Mesothelial cell of epicardium (in vitro differentiated cells): ENCODE results near the gene ITGAV. TPM values are rescaled to one million over a fixed set of nuclear protein-coding genes. Genes with fewer than 3 reads are reported as not detected.

Experiments used
- DNase-seq, 2 experiments: peaks; one replicate each; pipeline ENCODE4 v3.0.0; 2021; ENCODE audit warnings: low spot score in 2 of 2; ENCODE audit not compliant: unreplicated experiment in 2 of 2
- H3K27ac Mint-ChIP-seq: 2 replicates; pipeline ENCODE4 v1.8.0; 2021; ENCODE audit warnings: mixed read lengths
- H3K27me3 Mint-ChIP-seq: 2 replicates; pipeline ENCODE4 v1.8.0; 2021; ENCODE audit warnings: low read depth, mixed read lengths
- H3K36me3 Mint-ChIP-seq: 2 replicates; pipeline ENCODE4 v1.8.0; 2021; ENCODE audit warnings: mixed read lengths
- H3K4me1 Mint-ChIP-seq: 2 replicates; pipeline ENCODE4 v1.8.0; 2021; ENCODE audit warnings: mixed read lengths
- H3K4me3 Mint-ChIP-seq: 2 replicates; pipeline ENCODE4 v1.8.0; 2021; ENCODE audit warnings: mild to moderate bottlenecking, moderate library complexity, mixed read lengths
- H3K9me3 Mint-ChIP-seq: 2 replicates; pipeline ENCODE4 v1.8.0; 2021; ENCODE audit warnings: mixed read lengths
- CTCF ChIP-seq: fragments of 200-600 bp; sonication (generic); IDR thresholded peaks from one replicate; pipeline ENCODE4 v1.5.0; 2021; ENCODE audit warnings: antibody characterized with exemption; ENCODE audit not compliant: unreplicated experiment
- total RNA-seq: library from RNA; stranded (reverse); gene quantifications from 3 replicates; pipeline ENCODE4 v1.2.1, GENCODE V29; 2021

The ITGAV gene
- total RNA-seq, 1 donor from 2014 or later: 100 TPM

GRCh38 chr2:186675380-186675779 is 85.5 kb downstream of the ITGAV start:
- TF ChIP-seq CTCF: no peak
- no peak for DNase-seq
- H3K4me3 Mint-ChIP-seq: no peak overlapping the region
- H3K36me3 Mint-ChIP-seq: peaks cover 60% of the 10 kb centered on the region
- H3K27ac Mint-ChIP-seq: no peak overlapping the region
- peaks cover 19% of the 10 kb centered on the region for H3K9me3 Mint-ChIP-seq
- H3K27me3 Mint-ChIP-seq: no peaks in the 10 kb centered on the region
- no peaks in the 10 kb centered on the region for H3K4me1 Mint-ChIP-seq

- H3K4me3 Mint-ChIP-seq: no peak overlapping the region
- DNase-seq: no peak
- no peak for TF ChIP-seq CTCF
- no peak overlapping the region for H3K27ac Mint-ChIP-seq
- H3K36me3 Mint-ChIP-seq: peaks cover 22% of the 10 kb centered on the region
- no peaks in the 10 kb centered on the region for H3K27me3 Mint-ChIP-seq
- H3K9me3 Mint-ChIP-seq: peaks cover 20% of the 10 kb centered on the region
- H3K4me1 Mint-ChIP-seq: no peaks in the 10 kb centered on the region
Observed at GRCh38 chr2:186683341-186683740, 93.5 kb downstream of the ITGAV start.

- Mint-ChIP-seq H3K27ac (no peak overlapping the region), H3K9me3 (peaks cover 25% of the 10 kb centered on the region), H3K27me3 (no peaks in the 10 kb centered on the region), H3K36me3 (peaks cover 7% of the 10 kb centered on the region), H3K4me1 (peaks cover 3% of the 10 kb centered on the region), H3K4me3 (no peak overlapping the region)
- no peak for DNase-seq
- no peak for TF ChIP-seq CTCF
Observed at GRCh38 chr2:186687807-186688211, 98.0 kb downstream of the ITGAV start.

GRCh38 chr2:186688813-186689212 is 99.0 kb downstream of the ITGAV start:
- Mint-ChIP-seq H3K4me1 (peaks cover 6% of the 10 kb centered on the region), H3K27me3 (no peaks in the 10 kb centered on the region), H3K9me3 (peaks cover 25% of the 10 kb centered on the region), H3K36me3 (peaks cover 7% of the 10 kb centered on the region), H3K4me3 (no peak overlapping the region), H3K27ac (no peak overlapping the region)
- TF ChIP-seq CTCF: no peak
- DNase-seq: no peak

- DNase-seq: no peak
- H3K27ac Mint-ChIP-seq: no peak overlapping the region
- H3K4me3 Mint-ChIP-seq: no peak overlapping the region
- no peak for TF ChIP-seq CTCF
- peaks cover 19% of the 10 kb centered on the region for H3K4me1 Mint-ChIP-seq
- H3K9me3 Mint-ChIP-seq: peaks cover 21% of the 10 kb centered on the region
- no peaks in the 10 kb centered on the region for H3K27me3 Mint-ChIP-seq
- peaks cover 7% of the 10 kb centered on the region for H3K36me3 Mint-ChIP-seq
Observed at GRCh38 chr2:186690786-186691185, 100.9 kb downstream of the ITGAV start.

GRCh38 chr2:186691231-186691630 is 101.4 kb downstream of the ITGAV start:
- H3K4me1 Mint-ChIP-seq: peaks cover 19% of the 10 kb centered on the region

More at GRCh38 chr2:186691231-186691630, 101.4 kb downstream of the ITGAV start:
- Mint-ChIP-seq H3K4me3 (no peak overlapping the region), H3K9me3 (peaks cover 20% of the 10 kb centered on the region), H3K27me3 (no peaks in the 10 kb centered on the region), H3K36me3 (peaks cover 7% of the 10 kb centered on the region), H3K27ac (no peak overlapping the region)
- no peak for DNase-seq
- no peak for TF ChIP-seq CTCF
